RWPE2 (cell line): ENCODE results near the gene APPBP2.

ENCODE experiments used
- ATAC-seq: fragments of 200-7000 bp; cut with Tn5 transposase; 3 replicates; pipeline ENCODE4 v1.9.1; 2021; ENCODE audit warnings: low read depth
- DNase-seq: peaks from one replicate; pipeline ENCODE4 v3.0.0-alpha.2; 2020; ENCODE audit warnings: low spot score
- H3K27ac ChIP-seq: fragments of 450-650 bp; 2 replicates; pipeline ENCODE4 v1.5.1; 2017; ENCODE audit warnings: mild to moderate bottlenecking; ENCODE audit not compliant: poor library complexity, severe bottlenecking
- H3K27me3 ChIP-seq: fragments of 250-450 bp; sonication (Bioruptor Pico); 2 replicates; pipeline ENCODE4 v1.5.1; 2021; ENCODE audit warnings: mild to moderate bottlenecking, moderate library complexity; ENCODE audit not compliant: insufficient read depth, poor library complexity, severe bottlenecking
- H3K36me3 ChIP-seq: fragments of 250-450 bp; sonication (Bioruptor Pico); 2 replicates; pipeline ENCODE4 v1.5.1; 2020; ENCODE audit warnings: low read depth, mild to moderate bottlenecking, moderate library complexity
- H3K4me1 ChIP-seq: fragments of 250-450 bp; sonication (Bioruptor Pico); 2 replicates; pipeline ENCODE4 v1.5.1; 2021; ENCODE audit warnings: mild to moderate bottlenecking, moderate library complexity; ENCODE audit not compliant: insufficient read depth, poor library complexity, severe bottlenecking
- H3K4me3 ChIP-seq: fragments of 250-450 bp; sonication (Bioruptor Pico); 2 replicates; pipeline ENCODE4 v1.5.1; 2021; ENCODE audit warnings: mild to moderate bottlenecking, moderate library complexity; ENCODE audit not compliant: severe bottlenecking
- H3K9me3 ChIP-seq: fragments of 250-450 bp; sonication (Bioruptor Pico); 2 replicates; pipeline ENCODE4 v1.5.1; 2021; ENCODE audit warnings: mild to moderate bottlenecking, moderate library complexity; ENCODE audit not compliant: severe bottlenecking
- CTCF ChIP-seq: fragments of 450-650 bp; IDR thresholded peaks from one replicate; pipeline ENCODE4 v1.5.1; 2017; ENCODE audit warnings: mild to moderate bottlenecking, moderate library complexity; ENCODE audit not compliant: poor library complexity, severe bottlenecking

The APPBP2 gene

DNA sequence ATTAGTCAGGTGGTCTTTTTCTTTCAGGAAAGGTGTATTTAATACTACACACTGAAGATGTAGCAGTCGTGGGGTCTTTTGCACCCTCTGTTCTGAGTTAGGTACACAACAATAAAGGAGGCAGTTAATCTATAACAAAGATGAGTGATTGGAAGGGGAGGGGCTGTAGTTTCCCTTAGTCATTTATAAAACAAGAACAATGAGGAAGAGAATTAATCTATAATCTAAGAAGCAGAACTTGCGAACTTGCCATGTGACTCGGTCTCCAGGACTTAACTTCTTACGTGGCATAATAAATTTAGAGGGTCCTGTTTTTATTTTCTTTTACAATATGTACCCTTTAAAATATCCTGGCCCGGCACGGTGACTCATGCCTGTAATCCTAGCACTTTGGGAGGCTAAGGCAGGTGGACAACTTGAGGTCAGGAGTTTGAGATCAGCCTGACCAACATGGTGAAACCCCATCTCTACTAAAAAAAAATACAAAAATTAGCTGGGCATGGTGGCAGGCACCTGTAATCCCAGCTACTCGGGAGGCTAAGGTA is 8.6 kb upstream of the APPBP2 start:
- no peak overlapping the region for H3K4me3 ChIP-seq
- H3K9me3 ChIP-seq = no peaks in the 10 kb centered on the region
- no peak overlapping the region for H3K27ac ChIP-seq
- H3K36me3 ChIP-seq = no peaks in the 10 kb centered on the region
- DNase-seq = no peak
- H3K27me3 ChIP-seq = no peaks in the 10 kb centered on the region
- no peak for ATAC-seq
- H3K4me1 ChIP-seq = peaks cover 4% of the 10 kb centered on the region
- TF ChIP-seq CTCF = no peak

- H3K9me3 ChIP-seq = no peaks in the 10 kb centered on the region
- H3K27ac ChIP-seq = no peak overlapping the region
- H3K36me3 ChIP-seq = no peaks in the 10 kb centered on the region
- no peak overlapping the region for H3K4me3 ChIP-seq
- ATAC-seq = no peak
- H3K27me3 ChIP-seq = no peaks in the 10 kb centered on the region
- H3K4me1 ChIP-seq = peaks cover 5% of the 10 kb centered on the region
- DNase-seq = no peak
- TF ChIP-seq CTCF = no peak
These were observed 8.0 kb upstream of the APPBP2 start for GRCh38 chr17:60534010-60534555.

DNA sequence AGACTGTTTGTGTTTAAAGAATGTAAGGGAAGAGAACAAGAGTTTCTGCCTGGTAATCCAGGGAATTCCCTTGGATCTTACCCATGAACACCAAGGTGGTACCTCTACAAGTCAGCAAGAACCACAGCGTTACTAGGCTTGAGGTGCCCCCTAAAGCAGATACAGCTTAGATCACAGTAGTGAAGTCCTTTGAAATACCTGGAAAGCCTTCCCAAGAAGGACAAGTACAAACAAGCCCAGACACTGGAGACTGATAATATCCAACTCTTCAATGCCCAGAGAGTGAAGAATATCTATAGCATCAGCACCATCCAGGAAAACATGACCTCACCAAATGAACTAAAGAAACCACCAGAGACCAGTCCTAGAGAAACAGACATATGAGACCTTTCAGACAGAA is 3.8 kb upstream of the APPBP2 start:
- H3K27ac ChIP-seq = no peak overlapping the region
- peaks cover 10% of the 10 kb centered on the region for H3K4me1 ChIP-seq
- TF ChIP-seq CTCF = no peak
- no peaks in the 10 kb centered on the region for H3K27me3 ChIP-seq
- H3K4me3 ChIP-seq = no peak overlapping the region
- H3K36me3 ChIP-seq = no peaks in the 10 kb centered on the region
- H3K9me3 ChIP-seq = no peaks in the 10 kb centered on the region
- no peak for ATAC-seq
- no peak for DNase-seq

DNA sequence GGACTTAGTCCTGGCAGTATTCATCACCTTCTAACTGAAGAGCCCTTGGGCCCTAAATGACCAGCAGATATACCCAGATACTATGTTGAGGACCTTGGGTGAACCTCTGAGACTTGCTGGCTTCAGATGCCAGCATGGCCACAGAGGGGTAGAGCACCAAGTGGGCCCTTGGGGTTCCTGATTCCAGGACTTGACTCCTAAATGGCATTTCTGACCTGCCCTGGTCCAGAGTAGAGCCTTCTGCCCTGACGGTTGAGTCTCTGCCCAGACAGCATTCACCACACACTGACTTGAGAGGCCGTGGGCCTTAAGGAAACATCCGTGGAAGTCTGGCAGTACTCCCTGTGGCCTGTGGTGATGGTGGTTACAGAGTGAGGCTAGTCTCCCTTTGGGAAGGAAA is 2.8 kb upstream of the APPBP2 start:
- H3K4me1 ChIP-seq = peaks cover 14% of the 10 kb centered on the region
- no peak for DNase-seq
- no peaks in the 10 kb centered on the region for H3K27me3 ChIP-seq
- no peak for ATAC-seq
- H3K4me3 ChIP-seq = no peak overlapping the region
- H3K27ac ChIP-seq = no peak overlapping the region
- H3K9me3 ChIP-seq = no peaks in the 10 kb centered on the region
- TF ChIP-seq CTCF = no peak
- H3K36me3 ChIP-seq = peaks cover 3% of the 10 kb centered on the region; the same call in 1 of the 2 replicates

DNA sequence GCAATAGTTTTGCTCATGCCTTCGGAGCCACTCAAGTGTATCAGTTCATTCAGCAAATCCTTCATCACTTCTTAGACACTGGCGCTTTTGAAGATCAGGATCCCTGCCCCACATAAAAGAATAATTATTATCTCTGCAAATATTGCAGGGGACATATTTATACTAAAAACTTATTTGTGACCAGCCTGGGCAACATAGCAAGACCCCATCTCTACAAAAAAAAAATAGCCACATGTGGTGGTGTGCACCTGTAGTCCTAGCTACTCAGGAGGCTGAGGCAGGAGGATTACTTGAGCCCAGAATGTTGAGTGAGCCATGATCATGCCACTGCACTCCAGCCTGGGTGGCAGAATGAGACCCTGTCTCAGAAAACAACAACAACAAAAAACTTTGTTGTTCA is 1.7 kb upstream of the APPBP2 start:
- Histone ChIP-seq H3K27ac (no peak overlapping the region), H3K4me3 (no peak overlapping the region), H3K27me3 (no peaks in the 10 kb centered on the region), H3K36me3 (peaks cover 4% of the 10 kb centered on the region; the same call in 1 of the 2 replicates), H3K4me1 (peaks cover 17% of the 10 kb centered on the region), H3K9me3 (no peaks in the 10 kb centered on the region)
- DNase-seq (no peak), ATAC-seq (no peak)
- no peak for TF ChIP-seq CTCF
